Cardiac fibroblast (primary cell): ENCODE measurements around the gene ZCCHC24.

Experiments used
- DNase-seq, 2 donors: peaks; one replicate each; pipeline versions ENCODE4 v3.0.0 to v3.0.0-alpha.2; 2010; ENCODE audit warnings: low read depth in 2 of 2
- H3K4me3 ChIP-seq, 2 donors: replicated peaks in 1 of 2; 1 replicate in 1 of 2; 2 replicates in 1 of 2; pipeline ENCODE4 v1.5.1; 2011; ENCODE audit warnings: low read depth in 2 of 2, low read length in 2 of 2, mild to moderate bottlenecking in 2 of 2, moderate library complexity in 1 of 2
- TF ChIP-seq, protein P1 (sequence below): IDR thresholded peaks from one replicate; pipeline ENCODE4 v1.5.1; 2011; ENCODE audit warnings: low read depth, mild to moderate bottlenecking, low read length, inconsistent platforms

ZCCHC24 gene

DNA sequence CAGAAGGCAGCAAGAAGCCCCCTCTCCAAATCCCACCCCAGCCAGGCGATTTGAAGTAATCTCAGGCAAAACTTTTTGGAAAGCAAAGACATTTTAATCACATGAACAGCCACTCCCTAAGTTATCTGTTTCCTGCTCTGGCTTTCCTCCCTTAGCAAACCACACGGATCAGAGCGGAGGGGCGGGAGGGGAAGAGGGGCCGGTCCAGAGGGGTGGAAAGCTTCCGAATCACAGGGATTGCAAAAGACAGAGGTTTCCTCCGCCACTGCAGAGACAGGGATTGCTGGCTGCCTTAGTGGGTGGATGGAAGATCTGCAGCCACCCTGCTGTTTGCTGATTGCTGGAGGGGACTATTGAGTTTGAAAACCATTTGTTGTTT lies 41.2 kb downstream of the ZCCHC24 start:
- TF ChIP-seq, protein P1, sequence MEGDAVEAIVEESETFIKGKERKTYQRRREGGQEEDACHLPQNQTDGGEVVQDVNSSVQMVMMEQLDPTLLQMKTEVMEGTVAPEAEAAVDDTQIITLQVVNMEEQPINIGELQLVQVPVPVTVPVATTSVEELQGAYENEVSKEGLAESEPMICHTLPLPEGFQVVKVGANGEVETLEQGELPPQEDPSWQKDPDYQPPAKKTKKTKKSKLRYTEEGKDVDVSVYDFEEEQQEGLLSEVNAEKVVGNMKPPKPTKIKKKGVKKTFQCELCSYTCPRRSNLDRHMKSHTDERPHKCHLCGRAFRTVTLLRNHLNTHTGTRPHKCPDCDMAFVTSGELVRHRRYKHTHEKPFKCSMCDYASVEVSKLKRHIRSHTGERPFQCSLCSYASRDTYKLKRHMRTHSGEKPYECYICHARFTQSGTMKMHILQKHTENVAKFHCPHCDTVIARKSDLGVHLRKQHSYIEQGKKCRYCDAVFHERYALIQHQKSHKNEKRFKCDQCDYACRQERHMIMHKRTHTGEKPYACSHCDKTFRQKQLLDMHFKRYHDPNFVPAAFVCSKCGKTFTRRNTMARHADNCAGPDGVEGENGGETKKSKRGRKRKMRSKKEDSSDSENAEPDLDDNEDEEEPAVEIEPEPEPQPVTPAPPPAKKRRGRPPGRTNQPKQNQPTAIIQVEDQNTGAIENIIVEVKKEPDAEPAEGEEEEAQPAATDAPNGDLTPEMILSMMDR: no peak
- DNase-seq: peak; percentile 76 to 97
- no peak overlapping the region for H3K4me3 ChIP-seq

DNA sequence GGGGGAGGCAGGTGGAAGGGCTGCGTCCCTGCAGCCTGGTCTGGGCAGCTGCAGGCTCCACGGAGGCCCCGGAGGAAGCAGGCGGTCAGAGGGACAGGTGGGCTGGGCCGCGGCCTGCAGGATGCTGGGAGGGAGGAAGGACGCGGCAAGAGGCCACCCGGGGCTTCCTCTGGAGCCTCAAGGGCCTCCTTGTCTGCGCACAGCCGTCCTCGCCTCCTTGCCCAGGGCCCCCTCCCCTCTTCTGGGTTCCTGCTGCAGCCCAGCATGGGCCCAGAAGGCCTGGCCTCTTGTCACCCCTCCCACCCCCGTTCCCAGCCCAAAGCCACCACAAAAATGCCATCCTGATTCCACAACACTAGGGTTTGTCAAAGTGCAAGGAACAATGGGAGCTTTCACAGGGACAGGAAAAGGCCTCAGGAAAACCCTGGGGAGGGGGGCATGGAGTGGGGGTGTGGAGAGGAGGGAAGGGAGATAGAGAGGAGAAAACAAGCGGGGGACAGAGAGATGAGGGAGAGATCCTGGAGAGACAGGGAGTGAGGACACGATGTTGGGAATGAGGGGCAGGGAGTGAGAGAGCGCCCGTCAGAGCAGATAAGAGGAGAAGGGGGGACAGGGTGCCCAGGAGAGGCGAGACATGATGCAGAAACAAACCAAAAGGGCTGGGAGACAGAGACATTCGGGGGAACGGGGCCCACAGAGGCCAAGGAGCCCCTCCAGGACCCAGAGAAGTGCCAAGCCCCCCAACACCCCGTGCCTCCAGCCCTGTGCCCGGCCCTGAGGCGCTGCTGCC lies 41.8 kb downstream of the ZCCHC24 start:
- H3K4me3 ChIP-seq: peak overlapping the region in 1 of 2 donors; percentile 13
- peak in 1 of 2 donors; percentile 88 for DNase-seq
- TF ChIP-seq, protein P1: no peak

DNA sequence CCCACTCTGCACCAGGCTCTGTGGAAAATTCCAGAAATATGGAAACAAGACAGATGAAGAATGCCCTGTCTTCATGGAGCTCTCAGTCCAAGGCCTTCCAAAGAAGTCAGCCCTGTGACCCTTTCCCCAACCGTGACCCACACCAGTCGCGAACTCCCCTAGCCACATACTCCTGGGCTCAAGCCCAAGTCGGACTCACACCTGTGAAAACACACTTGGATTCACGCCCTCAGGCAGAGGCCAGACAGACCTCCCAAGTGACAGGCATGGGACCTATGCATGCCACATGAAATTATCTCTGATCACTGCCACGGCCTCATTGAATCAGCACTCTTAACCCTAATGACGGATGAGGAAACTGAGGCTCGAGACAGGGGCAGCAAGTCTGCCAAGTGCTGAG lies 42.5 kb downstream of the ZCCHC24 start:
- peak overlapping the region in 1 of 2 donors; percentile 13 for H3K4me3 ChIP-seq
- TF ChIP-seq, protein P1: no peak
- no peak for DNase-seq

DNA sequence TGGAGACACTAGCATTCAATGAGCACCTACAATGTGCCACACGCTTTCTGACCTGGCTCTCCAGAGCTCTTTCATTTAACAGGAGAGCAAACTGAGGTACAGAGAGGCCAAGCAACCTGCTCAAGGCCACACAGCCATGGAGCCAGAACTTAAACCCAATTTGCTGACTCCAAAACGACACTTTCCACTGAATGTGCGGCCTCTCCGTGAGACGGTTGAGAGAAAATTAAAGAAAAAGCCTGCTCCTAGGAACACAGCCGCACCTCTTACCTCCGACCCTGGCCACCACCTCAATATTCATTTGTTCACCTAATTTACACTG lies 42.8 kb downstream of the ZCCHC24 start:
- H3K4me3 ChIP-seq: no peak overlapping the region
- DNase-seq: no peak
- TF ChIP-seq, protein P1: no peak

DNA sequence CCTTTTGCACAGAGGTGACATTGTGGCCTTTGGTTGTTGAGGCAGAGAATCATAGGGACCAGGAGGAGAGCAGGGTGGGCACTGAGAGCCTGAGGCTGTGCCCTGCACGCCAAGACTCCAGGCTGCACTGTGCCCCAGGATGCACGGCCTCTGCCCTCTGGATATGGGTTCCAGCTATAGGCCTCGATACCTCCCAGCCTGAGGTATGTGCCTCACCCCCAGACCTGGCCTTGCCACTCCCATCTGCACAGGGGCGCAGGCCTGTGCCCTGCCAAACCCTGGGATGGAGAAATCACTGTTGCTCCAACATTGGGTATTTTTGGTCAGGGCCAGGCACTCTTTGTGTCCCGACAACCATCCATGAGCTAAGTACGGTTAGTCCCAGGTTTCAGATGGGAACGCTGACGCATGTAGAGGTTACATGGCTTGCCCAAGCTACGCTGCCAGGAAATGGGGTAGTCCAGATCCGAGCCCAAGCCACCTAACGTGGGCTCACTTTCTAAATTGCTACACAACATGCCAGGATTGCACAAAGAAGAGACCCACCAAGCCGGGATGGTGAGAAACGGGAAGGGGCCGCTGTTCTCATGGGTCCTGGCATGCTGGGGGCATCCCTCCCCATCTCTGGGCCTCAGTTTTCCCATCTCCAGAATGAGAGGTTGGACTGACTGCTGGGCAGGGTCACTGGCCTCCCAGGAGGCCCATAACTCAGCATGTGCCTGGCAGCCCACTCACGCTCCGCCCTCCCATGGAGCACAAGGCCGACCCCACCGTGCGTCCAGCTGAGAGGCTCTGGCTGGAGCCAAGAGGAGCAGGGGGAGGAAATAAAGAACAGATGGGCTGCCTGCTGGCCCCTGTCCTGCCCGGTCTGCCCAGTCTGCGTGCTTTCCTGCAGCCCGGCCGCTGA lies 44.2 kb downstream of the ZCCHC24 start:
- TF ChIP-seq, protein P1: no peak
- peak in 1 of 2 donors; percentile 93 for DNase-seq
- H3K4me3 ChIP-seq: no peak overlapping the region

DNA sequence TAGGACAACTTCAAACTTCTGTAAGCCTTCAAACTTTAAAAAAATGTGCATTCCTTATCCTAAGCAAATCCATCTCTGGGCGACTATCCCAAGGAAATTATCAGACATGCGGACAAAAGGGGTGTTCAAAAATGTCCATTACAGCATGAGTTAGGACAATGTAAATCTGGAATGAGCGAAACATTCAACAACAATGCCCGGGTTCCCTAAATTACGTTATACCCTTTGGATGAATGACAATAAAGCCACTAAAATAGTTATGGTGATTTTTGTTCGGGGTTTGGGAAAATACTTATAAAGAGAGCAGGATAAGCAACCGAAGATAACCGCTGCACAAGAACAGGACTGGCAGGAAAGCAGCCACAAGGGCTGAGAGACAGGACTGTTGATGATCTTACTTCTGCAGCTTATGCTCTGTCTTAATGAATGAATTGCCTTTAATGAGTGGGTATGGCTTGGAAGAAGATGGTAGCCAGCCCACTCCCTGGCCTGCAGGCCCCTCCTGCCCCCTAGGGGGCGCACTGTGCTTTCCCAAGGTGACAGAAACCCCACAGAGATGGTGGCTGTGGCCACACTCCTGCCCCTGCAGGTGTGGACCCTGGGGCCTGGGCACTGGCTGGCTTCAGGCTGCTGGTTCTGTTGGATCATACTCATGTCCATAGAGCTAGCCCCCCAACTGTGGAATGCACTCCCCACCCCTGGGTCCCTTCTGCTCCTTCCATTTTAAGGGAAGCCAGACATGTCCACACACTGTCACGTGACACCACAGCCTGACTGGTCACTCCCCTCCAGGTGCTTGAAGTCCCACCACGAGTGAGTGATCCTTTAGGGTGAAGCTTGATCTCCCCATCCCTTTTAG lies 45.0 kb downstream of the ZCCHC24 start:
- peak overlapping the region in 1 of 2 donors; percentile 11 for H3K4me3 ChIP-seq
- TF ChIP-seq, protein P1: peak; percentile 85
- peak; percentile 37 to 53 for DNase-seq
